ENCODE data around the gene HK1. TPM values are rescaled to one million over a fixed set of nuclear protein-coding genes. Genes with fewer than 3 reads are reported as not detected.
"Not testable (repeated sequence)": the region's sequence is repeated elsewhere in the genome, so short reads cannot be mapped to it uniquely, and the experiment has no call there.

The HK1 gene
- total RNA-seq, 1 donor from 2014 or later: 110 TPM

- Mint-ChIP-seq H3K4me3 (ENCODE audit: unreplicated experiment) (no peak overlapping the region), H3K4me1 (ENCODE audit: low read depth) (no peaks in the 10 kb centered on the region), H3K36me3 (ENCODE audit: low read depth) (no peaks in the 10 kb centered on the region), H3K9me3 (ENCODE audit: low read depth) (peaks cover 6% of the 10 kb centered on the region), H3K27me3 (ENCODE audit: low read depth) (no peaks in the 10 kb centered on the region), H3K27ac (ENCODE audit: unreplicated experiment) (no peak overlapping the region)
- TF ChIP-seq CTCF (IDR thresholded peaks at IDR 0.05): no peak
- no peak for DNase-seq (ENCODE audit: low spot score)
Observed at GRCh38 chr10:69307434-69307833, 29.1 kb downstream of the HK1 start.

- not testable (repeated sequence) for H3K27ac Mint-ChIP-seq (ENCODE audit: unreplicated experiment); H3K4me3 Mint-ChIP-seq (ENCODE audit: unreplicated experiment); H3K36me3 Mint-ChIP-seq (ENCODE audit: low read depth); DNase-seq (ENCODE audit: low spot score); H3K27me3 Mint-ChIP-seq (ENCODE audit: low read depth); H3K4me1 Mint-ChIP-seq (ENCODE audit: low read depth); H3K9me3 Mint-ChIP-seq (ENCODE audit: low read depth)
Observed at GRCh38 chr10:69308304-69308703, 30.0 kb downstream of the HK1 start.

GRCh38 chr10:69311309-69311708 is 33.0 kb downstream of the HK1 start:
- Mint-ChIP-seq H3K36me3 (ENCODE audit: low read depth) (no peaks in the 10 kb centered on the region), H3K27me3 (ENCODE audit: low read depth) (no peaks in the 10 kb centered on the region), H3K9me3 (ENCODE audit: low read depth) (no peaks in the 10 kb centered on the region), H3K4me3 (ENCODE audit: unreplicated experiment) (no peak overlapping the region), H3K27ac (ENCODE audit: unreplicated experiment) (no peak overlapping the region), H3K4me1 (ENCODE audit: low read depth) (no peaks in the 10 kb centered on the region)
- no peak for TF ChIP-seq CTCF (IDR thresholded peaks at IDR 0.05)
- DNase-seq (ENCODE audit: low spot score): no peak

GRCh38 chr10:69312528-69312927 is 34.2 kb downstream of the HK1 start:
- H3K4me3 Mint-ChIP-seq (ENCODE audit: unreplicated experiment): no peak overlapping the region
- no peak for TF ChIP-seq CTCF (IDR thresholded peaks at IDR 0.05)
- H3K4me1 Mint-ChIP-seq (ENCODE audit: low read depth): peaks cover 3% of the 10 kb centered on the region
- H3K27me3 Mint-ChIP-seq (ENCODE audit: low read depth): no peaks in the 10 kb centered on the region
- H3K36me3 Mint-ChIP-seq (ENCODE audit: low read depth): no peaks in the 10 kb centered on the region
- no peak overlapping the region for H3K27ac Mint-ChIP-seq (ENCODE audit: unreplicated experiment)
- H3K9me3 Mint-ChIP-seq (ENCODE audit: low read depth): no peaks in the 10 kb centered on the region
- no peak for DNase-seq (ENCODE audit: low spot score)

GRCh38 chr10:69315100-69315542 is 36.8 kb downstream of the HK1 start:
- Mint-ChIP-seq H3K27me3 (ENCODE audit: low read depth) (no peaks in the 10 kb centered on the region), H3K4me3 (ENCODE audit: unreplicated experiment) (no peak overlapping the region), H3K27ac (ENCODE audit: unreplicated experiment) (no peak overlapping the region), H3K36me3 (ENCODE audit: low read depth) (no peaks in the 10 kb centered on the region), H3K9me3 (ENCODE audit: low read depth) (no peaks in the 10 kb centered on the region), H3K4me1 (ENCODE audit: low read depth) (peaks cover 11% of the 10 kb centered on the region)
- no peak for TF ChIP-seq CTCF (IDR thresholded peaks at IDR 0.05)
- no peak for DNase-seq (ENCODE audit: low spot score)

- no peaks in the 10 kb centered on the region for H3K36me3 Mint-ChIP-seq (ENCODE audit: low read depth)
- H3K9me3 Mint-ChIP-seq (ENCODE audit: low read depth): no peaks in the 10 kb centered on the region
- peaks cover 17% of the 10 kb centered on the region for H3K4me1 Mint-ChIP-seq (ENCODE audit: low read depth)
- no peak overlapping the region for H3K27ac Mint-ChIP-seq (ENCODE audit: unreplicated experiment)
- DNase-seq (ENCODE audit: low spot score): no peak
- H3K4me3 Mint-ChIP-seq (ENCODE audit: unreplicated experiment): no peak overlapping the region
- H3K27me3 Mint-ChIP-seq (ENCODE audit: low read depth): no peaks in the 10 kb centered on the region
- TF ChIP-seq CTCF (IDR thresholded peaks at IDR 0.05): no peak
Observed at GRCh38 chr10:69315610-69316312, 37.5 kb downstream of the HK1 start.

Measured in chondrocyte (in vitro differentiated cells).